GM21786 (cell line): ENCODE data around the gene GP1BA.

ENCODE experiments used
- ATAC-seq: cut with Tn5 transposase; IDR thresholded peaks from one replicate; pipeline ENCODE4 v1.9.1; 2021; ENCODE audit not compliant: unreplicated experiment

Gene GP1BA

DNA sequence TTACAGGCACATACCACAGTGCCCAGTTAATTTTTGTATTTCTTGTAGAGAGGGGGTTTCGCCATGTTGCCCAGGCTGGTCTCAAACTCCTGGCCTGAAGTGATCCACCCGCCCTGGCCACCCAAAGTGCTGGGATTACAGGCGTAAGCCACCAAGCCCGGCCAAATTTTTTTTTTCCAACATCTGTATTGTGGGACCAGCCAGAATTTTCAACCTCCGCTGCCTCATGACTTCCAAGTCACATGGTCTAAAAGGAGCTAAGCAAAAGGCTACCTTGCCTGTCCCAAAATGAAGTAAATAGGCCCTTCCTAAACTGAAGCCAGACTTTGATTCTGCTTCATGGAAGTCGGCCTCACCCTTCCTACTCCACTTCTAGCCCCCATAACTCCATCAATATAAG is 39.7 kb downstream of the GP1BA start:
- ATAC-seq: no peak

GRCh38 chr17:4972322-4972721 is 40.2 kb downstream of the GP1BA start:
- no peak for ATAC-seq

- ATAC-seq: no peak
These were observed 40.7 kb downstream of the GP1BA start for GRCh38 chr17:4972752-4973151.

DNA sequence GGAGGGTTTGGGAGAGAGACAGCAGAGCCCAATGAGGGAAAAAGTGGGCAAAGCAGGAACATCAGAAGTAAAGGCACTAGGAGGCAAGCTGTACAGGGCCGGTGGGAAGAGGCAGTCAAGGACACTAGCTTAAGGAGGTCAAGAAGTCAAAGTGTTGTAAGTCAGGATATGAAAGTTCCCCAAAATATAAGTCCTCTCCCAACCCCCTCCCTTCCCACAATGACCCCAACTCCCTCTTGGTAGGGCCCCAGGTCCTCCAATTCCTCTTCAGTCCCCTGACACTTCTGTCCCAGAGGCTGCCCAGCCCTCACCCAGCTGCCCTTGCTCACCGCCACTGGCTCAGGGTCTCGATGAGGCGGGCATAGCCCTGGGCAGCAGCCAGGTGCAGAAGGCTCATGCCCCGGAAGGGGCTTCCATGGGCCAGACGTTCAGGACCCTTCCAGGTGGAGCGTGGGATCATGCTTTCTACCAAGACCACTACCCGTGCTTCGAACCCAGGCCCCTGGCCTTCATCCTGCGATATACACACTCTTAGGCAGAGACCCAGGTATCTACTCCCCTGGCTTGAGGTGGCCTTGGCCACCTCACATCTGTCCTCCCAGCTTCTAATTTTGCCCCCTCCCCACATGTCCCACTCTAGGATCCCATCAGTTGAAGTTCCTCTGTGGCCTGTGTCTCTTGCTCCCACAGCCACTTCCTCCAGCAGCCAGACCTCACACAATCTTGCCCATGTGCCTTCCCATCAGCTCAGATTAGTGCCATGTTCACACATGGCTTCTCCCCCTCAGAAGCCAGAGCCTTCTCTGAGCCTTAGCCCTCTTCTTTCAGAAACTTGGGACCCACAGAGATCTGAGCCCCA is 41.4 kb downstream of the GP1BA start:
- ATAC-seq: no peak

DNA sequence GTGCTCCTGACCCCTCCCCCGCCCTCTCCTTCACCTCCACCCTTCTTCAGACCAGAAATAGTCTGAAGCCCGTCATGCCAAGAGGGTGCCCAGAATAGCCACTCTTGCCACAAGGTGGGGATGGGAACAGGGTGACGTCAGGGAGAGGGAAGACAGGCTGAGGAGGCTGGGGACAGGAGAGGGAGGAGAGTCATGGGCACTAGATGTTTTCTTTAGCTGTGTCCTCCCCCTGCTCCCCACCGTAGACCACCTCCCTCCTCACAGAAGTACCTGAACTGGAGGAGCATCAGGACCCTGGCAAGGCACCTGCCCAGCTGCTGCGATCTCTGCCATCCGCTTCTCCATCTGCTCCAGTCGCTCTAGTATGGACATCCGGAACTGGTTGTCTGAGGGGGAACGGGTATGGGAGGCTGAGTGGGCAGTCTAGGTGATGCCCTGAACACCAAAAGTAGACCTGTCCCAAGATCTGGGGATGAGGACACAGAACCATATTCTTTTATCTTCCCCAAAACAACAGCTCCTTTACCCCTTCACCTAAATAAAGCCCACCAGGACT is 42.1 kb downstream of the GP1BA start:
- ATAC-seq: no peak

- ATAC-seq: no peak
These were observed 46.6 kb downstream of the GP1BA start for GRCh38 chr17:4978726-4979125.

- no peak for ATAC-seq
These were observed 48.7 kb downstream of the GP1BA start for GRCh38 chr17:4980644-4981216.

GRCh38 chr17:4982305-4982704 is 50.2 kb downstream of the GP1BA start:
- no peak for ATAC-seq
